GM12892 (cell line): Measurements from ENCODE around the gene ELL2.
A peak's percentile ranks its signal among the peaks of the same experiment; 100 is the strongest.
"Not testable (repeated sequence)": the region's sequence is repeated elsewhere in the genome, so short reads cannot be mapped to it uniquely, and the experiment has no call there.

Source experiments
- DNase-seq: peaks from one replicate; pipeline ENCODE4 v3.0.0; 2011; ENCODE audit not compliant: insufficient read length
- FAIRE-seq: peaks from 2 replicates; lab custom pipeline; 2011; peaks lifted over from hg19 to GRCh38; lab: Jason Lieb, UNC
- POLR2A ChIP-seq: IDR thresholded peaks from 2 replicates; pipeline ENCODE4 v1.6.1; 2011; ENCODE audit warnings: low read depth, low read length, control low read depth
- POLR2AphosphoS5 ChIP-seq: IDR thresholded peaks from 2 replicates; pipeline ENCODE4 v1.6.1; 2011; ENCODE audit warnings: low read depth, low read length, control low read depth
- TAF1 ChIP-seq: IDR thresholded peaks from 2 replicates; pipeline ENCODE4 v1.6.1; 2011; ENCODE audit warnings: low read depth, mild to moderate bottlenecking, control low read depth, low read length, borderline replicate concordance

The ELL2 gene

GRCh38 chr5:95858023-95858461 is 103.6 kb downstream of the ELL2 start:
- DNase-seq (no peak), FAIRE-seq (no peak)
- TF ChIP-seq POLR2A, result no peak
- no peak for TF ChIP-seq POLR2AphosphoS5
- no peak for TF ChIP-seq TAF1

- TF ChIP-seq TAF1 (no peak), POLR2AphosphoS5 (no peak), POLR2A (no peak)
- DNase-seq (no peak), FAIRE-seq (no peak)
Observed at GRCh38 chr5:95857185-95857945, 104.3 kb downstream of the ELL2 start.

- TF ChIP-seq TAF1 (no peak), POLR2A (no peak), POLR2AphosphoS5 (no peak)
- FAIRE-seq (no peak), DNase-seq (no peak)
Observed at GRCh38 chr5:95856501-95856981, 105.1 kb downstream of the ELL2 start.

GRCh38 chr5:95853490-95853889 is 108.2 kb downstream of the ELL2 start:
- no peak for DNase-seq
- TF ChIP-seq POLR2A (no peak), TAF1 (no peak)
- no peak for FAIRE-seq

- TF ChIP-seq TAF1, result no peak
- TF ChIP-seq POLR2AphosphoS5, result no peak
- no peak for TF ChIP-seq POLR2A
- DNase-seq (no peak), FAIRE-seq (no peak)
Observed at GRCh38 chr5:95852567-95852966, 109.1 kb downstream of the ELL2 start.

- not testable (repeated sequence) for DNase-seq, FAIRE-seq
Observed at GRCh38 chr5:95851141-95851540, 110.5 kb downstream of the ELL2 start.

GRCh38 chr5:95850391-95850894 is 111.2 kb downstream of the ELL2 start:
- no peak for FAIRE-seq
- DNase-seq, result no peak
- TF ChIP-seq POLR2A, result no peak
- TF ChIP-seq POLR2AphosphoS5, result no peak

- FAIRE-seq (no peak), DNase-seq (no peak)
- TF ChIP-seq POLR2AphosphoS5 (no peak), POLR2A (no peak), TAF1 (no peak)
Observed at GRCh38 chr5:95848701-95849100, 113.0 kb downstream of the ELL2 start.

GRCh38 chr5:95847261-95847592 is 114.4 kb downstream of the ELL2 start:
- TF ChIP-seq TAF1 (no peak), POLR2A (no peak), POLR2AphosphoS5 (no peak)
- no peak for FAIRE-seq
- DNase-seq, result no peak

GRCh38 chr5:95846554-95847260 is 114.9 kb downstream of the ELL2 start:
- no peak for TF ChIP-seq POLR2AphosphoS5
- TF ChIP-seq TAF1, result no peak
- TF ChIP-seq POLR2A, result no peak
- DNase-seq, result no peak
- FAIRE-seq, result peak; percentile 83

GRCh38 chr5:95845391-95845790 is 116.3 kb downstream of the ELL2 start:
- FAIRE-seq (no peak), DNase-seq (no peak)
- no peak for TF ChIP-seq POLR2A

- FAIRE-seq (no peak), DNase-seq (no peak)
- no peak for TF ChIP-seq POLR2A
- no peak for TF ChIP-seq POLR2AphosphoS5
- TF ChIP-seq TAF1, result no peak
Observed at GRCh38 chr5:95843733-95844223, 117.9 kb downstream of the ELL2 start.
